NCI-H748 (cell line): ENCODE results near the gene CTBP2.
"Not testable (repeated sequence)": the region's sequence is repeated elsewhere in the genome, so short reads cannot be mapped to it uniquely, and the experiment has no call there.

Experiments
- DNase-seq: peaks from one replicate; lab custom pipeline; 2025; ENCODE audit not compliant: unreplicated experiment; lab: John Stamatoyannopoulos, UW

CTBP2 gene

DNA sequence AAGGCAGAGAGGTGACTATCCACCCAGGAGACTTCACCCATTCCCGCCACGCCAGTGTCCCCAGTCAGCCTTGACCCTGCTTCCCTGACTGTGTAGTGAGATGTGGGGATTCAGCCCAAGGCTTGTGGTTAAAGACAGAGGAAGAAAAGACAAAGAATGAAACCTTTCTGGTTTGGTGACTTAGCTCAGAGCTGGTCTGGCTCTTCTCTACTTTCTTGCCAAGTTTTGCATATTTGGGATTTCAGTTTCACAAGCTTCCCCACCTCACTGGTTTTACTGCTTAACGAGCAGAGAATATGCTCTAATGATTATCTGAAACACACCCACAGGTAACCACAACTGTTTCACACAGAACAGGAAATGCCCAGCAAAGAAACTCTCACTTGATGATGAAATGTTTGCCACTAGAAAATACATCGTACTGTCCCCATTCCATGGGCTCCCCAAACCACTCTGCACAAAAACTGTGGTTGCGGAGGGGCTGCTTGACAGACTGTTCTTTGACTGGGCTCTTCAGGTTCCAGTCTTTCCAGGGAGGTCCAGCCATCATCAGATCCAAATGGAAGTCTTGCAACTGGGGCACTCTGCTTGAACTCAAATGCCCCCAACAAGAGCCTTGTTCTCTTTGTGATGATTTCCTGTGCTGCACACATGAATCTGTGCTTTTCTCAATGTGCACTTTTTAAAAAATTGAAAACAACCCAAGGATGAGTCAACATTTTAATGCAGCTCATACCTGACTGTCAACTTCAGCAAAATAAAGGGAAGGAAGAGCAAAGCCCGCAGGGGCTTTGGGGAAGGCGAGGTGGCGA lies 95.5 kb downstream of the CTBP2 start:
- DNase-seq, result no peak

DNA sequence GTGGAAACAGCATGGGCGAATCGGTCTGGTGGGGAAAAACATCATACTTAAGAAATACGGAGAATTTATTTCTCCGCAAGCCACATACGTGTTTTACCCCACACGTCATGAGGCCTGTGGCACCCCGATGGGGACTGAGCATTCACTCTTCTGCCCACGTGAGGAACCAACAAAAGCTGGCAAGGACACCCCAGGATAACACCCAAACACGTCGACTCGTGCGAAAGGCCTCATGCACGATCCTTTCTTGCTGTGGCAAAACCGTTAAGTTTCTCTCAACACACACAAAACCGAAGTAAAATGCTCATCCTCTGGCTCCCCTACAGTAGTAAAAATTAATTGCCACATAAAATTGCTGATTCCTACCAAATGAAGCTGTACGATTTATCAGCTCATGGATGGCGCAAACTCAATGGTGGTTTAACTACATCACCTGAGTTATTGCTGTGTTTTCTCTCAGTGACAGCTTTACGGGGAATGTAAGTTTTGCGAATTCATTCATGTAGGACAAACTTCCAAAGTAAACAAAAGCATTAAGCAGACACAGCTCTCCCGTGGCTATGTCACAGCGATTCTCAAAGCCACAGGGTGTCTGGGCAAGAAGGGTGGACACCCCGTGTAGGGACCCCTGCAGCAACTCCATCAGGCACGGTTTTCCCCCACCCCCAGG lies 97.0 kb downstream of the CTBP2 start:
- no peak for DNase-seq

DNA sequence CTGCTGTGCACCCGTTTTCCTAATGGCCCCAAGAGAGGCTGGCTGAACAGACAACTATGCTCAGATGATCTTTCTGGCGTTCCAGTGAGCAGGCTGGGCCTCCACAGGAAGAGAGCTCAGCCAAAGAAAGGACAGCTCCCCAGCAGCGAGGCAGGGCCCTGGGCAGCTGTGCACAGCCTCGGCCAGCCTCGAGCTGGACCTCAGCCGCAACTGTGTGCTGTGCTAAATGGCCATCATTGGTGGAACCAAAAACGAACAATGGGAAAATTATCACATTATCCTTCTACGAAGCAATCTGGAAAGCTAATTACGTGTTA lies 97.5 kb downstream of the CTBP2 start:
- no peak for DNase-seq

DNA sequence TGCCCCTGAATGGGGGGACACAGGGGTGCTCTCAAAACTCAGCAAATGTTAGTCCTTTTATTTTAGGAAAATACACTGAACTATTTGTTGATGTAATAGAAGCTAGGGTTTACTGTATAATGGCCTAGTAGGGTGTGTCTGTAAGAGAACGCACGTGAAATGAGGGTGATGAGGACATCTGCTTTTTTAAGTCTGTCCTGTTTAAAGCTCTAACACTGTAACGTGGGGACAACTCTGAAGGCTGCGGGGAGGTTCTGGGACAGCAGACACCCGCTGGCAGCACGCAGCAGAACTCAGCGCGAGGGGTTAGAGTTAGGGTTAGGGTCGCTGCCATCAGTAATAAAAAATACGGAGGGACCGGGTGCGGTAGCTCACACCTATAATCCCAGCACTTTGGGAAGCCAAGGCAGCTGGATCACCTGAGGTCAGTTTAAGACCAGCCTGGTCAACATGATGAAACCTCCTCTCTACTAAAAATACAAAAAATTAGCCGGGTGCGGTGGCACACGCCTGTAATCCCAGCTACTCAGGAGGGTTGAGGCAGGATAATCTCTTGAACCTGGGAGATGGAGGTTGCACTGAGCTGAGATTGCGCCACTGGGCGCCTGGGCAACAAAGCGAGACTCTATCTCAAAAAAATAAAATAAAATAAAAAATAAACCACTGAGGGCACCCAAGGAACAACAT lies 98.0 kb downstream of the CTBP2 start:
- DNase-seq, result no peak

DNA sequence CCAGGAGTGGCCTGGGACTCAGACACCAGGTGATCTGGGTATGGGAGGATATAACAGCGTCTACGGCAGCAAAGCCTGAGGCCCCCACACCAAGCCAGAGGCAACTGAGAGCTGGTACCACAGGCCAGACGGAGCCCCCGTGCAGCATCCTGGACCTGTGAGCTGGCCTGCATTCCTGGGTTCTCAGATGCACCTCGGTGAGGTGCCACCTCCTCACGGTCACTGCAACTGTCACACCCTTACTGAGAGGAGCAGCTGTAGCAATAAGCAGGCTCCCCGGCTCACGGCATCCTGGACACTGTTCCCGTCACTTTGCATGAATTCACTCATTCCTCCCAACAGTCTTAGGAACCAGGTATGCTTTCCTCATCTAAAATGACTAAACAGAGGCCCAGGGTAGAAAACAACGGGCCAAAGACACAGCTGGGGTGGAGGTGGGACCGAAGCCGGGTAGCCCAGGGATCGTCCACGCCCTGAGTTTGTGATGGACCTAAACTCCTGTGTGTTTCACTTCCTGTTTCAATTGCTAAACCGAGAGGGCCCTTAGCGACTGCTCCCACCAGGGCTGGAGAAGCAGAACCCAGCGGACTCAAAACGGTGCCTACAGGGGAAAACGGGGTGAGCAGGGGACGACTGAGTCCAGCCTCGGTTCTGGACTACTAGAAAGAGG lies 98.7 kb downstream of the CTBP2 start:
- DNase-seq, result no peak

DNA sequence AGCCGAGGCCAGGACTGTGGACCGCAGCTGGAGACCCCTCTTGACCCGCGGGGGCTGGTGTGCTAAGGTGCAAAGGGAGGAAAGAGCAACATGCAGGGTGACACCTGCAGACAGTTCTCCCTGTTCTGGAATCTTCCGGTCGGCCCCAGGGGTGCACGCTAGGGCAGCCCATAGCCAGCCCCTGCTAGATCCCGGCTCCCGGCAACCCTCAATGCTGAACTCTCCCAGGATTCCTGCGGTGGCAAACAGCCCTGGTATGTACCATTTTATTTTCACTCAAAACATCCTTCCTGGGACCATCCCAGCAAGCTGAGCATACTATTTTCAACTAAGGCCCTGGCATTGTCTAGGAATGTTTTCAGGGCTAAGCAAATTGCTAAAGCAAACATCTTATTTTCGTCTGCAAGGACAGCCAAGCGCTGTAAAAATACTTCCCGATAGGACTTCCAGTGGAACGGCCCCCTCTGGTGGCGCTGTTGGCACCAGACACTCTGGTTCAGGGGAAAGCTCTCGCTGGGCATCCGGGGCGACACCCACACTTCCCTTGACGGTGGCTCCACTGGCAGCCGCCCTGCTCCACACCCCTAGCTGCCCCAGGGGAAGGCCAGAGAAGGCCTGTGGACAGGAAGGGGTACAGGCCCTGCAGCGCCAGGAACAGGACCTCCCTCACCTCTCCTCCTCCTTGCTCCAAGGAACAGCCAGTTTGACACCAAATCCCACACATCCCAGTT lies 99.4 kb downstream of the CTBP2 start:
- DNase-seq, result peak; percentile 44

DNA sequence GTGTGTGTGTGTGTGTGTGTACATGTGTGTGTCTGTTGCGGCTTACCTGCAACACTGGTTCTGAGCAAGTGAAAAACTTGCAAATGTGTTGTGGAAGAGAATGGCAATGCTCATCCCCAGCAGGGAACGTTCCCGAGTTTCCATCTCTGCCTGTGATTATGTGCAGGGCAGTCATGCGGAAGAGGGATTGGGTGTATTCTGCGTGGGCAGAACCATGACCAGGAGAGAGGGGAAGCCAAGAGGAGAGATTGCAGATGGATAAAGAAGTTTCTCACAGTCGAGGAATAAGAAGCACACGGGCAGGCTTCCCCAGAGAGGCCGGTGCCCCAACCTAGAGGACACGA lies 99.9 kb downstream of the CTBP2 start:
- DNase-seq, result no peak

DNA sequence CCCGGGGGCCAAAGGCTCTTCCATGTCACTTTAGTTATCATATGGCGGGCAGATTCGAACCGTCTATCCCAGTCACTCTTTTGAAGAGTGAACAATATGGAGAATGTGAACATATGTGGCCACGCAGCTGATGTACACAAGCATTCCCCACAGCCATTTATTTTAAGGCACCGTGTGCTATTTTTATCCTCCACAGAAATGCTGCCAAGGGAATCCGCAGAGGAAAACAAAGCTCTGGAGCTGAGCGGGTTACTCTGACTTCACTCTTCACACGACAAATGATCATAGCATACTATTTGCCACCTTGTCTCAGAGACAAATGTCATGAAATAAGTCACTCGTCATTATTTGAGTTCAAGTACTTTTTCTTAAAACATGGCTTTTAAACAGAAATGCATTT lies 100.3 kb downstream of the CTBP2 start:
- DNase-seq, result no peak

DNA sequence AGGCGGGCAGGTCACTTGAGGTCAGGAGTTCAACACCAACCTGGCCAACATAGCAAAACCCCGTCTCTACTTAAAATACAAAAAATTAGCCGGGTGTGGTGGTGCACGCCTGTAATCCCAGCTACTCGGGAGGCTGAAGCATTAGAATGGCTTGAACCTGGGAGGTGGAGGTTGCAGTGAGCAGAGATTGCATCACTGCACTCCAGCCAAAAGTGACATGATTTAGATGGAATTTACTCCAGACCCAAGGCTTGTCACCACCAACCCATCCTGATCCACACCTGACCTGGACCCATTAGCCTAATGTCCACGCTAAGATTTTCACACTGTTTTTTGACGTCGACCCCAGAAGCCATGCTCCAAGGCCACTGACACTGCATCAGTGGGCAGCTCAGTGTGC lies 101.0 kb downstream of the CTBP2 start:
- DNase-seq, result not testable (repeated sequence)

DNA sequence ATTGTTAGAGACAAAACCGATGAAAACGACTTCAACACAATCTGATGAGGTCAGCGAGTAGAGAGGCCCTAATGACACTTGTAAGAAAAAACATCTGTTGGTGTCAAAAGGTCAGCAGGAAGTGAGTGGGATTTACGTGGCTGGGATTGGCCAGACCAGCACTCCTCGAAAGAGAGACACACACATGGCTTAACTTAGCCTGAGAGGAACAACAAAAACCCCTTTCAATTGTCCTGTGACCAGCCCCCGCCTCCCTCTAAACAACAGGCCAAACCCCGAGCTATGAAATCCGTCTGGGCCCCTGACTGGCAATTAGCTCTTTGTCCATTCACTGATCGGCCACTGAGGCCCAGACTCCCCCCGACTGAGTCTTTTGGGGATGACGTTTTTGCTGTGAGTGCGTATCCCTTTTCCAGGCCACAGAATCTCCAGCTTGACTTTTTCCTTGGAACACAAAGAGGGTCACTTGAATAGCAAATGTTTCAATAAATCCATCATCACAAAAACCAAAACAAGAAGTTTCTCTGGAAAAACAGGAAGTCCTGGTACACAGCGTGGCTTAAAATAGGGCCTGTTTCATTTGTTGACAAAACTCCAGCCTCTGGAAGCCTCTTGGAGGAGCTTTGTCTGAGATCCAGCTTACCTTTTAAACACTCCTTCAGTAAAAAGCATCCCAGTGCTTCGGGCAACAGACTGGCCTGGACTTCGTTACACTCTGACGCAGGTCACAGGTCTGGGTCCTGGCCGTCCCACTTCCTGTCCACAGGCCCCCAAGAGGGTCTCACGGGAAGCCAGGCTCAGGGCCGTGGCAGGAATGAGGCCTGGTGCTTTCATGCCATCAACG lies 103.0 kb downstream of the CTBP2 start:
- no peak for DNase-seq

DNA sequence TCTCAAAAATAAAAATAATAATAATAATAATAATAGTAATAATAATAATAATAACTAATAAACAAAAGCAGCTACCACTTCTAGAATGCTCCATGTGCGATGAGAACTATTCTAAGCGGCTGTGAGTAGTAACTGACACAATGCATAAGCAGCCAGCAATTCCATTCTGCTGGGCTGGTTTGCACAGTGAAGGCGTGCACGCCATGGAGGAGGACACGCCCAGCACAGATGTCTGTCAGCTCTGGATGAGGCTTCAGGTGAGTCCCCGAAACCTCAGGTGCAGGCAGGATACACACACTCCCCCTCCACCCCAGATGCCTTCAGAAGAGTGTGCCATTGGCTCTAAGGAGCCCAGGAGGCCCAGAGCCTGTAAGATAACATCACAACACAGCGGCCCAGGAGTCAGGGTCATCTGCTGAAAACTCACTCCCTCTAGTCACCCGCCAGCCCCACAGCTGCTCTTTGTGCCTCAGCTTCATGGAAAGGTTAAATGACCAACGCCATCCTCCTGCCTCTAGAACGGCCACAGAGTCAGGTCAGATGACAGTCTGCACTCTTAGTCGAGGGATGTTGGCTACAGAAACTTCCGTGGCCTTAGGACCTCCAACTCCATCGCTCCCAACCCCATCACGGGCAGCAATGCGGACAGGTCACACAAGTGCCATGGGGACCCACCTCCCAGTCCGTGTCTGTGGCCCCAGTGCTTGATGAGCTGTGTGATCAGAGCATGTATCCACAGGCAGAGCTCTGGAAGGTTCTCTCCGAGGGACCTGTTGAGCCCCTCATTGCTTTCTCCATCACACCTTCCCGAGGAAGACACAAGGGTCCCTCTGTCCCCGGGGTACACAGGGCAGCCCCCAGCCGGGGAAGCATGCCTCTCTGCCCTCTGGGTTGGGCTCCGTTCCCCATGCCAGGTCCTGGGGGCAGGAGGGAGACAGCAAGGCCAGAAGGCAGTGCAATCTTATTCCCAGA lies 103.9 kb downstream of the CTBP2 start:
- no peak for DNase-seq

DNA sequence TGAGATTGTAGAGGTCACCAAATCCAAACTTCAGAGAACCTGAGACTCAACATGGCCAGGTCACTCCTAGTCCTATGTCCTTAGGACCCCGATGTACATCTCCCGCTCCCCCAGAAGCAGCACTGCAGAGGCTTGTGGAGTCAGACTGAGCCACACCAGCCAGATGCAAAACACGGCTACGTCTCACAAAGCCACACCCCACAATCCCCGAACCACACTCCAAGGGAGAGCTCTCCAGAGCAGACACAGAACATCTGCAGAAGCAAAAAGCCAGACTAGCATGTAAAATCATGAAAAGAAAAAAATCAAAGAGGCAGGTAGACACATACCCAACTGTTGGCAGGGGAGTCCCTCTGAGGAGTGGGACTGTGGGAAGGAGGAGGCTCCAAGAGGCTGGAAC lies 104.9 kb downstream of the CTBP2 start:
- no peak for DNase-seq

DNA sequence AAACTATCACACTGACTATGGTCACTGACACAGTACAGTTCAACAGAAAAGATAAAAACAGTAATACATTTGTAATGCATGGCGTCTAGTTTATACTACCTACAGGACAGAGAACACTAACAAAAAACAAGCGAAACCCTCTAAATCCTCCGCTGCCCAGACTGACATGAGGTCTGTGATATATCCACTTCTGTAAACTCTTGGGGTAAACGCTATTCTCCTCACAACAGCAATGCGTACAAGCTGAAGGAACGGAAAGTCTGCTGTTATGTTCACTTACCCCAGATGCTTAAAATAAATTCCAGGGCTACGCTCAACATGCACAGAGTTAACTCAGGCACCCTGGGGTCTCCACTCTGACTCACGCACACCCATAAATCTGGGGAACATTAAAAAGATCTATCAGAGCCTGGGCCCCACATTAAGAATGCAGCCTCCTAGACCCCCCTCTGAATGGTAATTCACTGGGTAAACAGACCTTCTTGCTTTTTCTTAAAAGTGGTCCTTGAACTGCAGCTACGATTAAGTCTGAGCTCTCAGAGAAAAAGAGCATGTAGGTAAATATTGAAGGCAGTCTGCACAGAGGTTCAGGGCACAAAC lies 105.6 kb downstream of the CTBP2 start:
- no peak for DNase-seq

DNA sequence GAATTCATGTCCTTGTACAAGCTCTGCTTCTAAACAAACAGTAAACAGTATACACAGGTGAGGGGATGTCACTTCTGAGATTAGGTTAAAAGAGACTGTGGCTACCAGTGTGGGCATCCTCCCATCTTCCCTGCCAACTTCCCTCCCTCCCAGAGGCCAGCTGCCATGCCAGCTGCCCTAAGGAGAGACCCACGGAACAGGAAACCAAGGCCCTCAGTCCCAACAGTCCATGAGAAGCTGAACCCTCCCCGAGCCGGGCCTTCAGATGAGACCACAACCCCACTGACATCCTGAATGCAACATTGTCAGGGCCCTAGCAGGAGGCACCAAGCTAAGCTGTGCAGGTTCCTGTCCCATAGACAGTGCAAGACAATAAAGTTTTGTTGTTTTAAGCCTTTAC lies 106.1 kb downstream of the CTBP2 start:
- no peak for DNase-seq

DNA sequence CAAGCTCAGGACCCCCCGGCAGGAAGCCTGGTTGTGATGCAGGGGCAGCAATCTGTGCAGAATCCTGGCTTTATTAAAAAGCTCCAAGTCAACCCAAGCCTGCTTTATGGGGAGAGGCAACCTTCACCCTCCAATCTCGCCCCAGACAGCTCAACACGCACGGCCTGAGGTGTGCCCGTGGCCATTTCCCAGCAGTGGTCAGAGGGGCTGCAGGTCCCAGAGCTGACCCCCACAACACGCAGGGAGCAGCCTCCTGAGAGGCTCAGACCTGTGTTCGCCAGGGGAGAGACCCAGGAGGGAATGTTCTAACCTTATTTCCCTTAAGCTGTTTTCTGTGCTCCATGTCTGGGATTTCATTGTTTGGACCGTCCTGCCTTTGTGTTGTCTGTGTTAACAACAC lies 108.2 kb downstream of the CTBP2 start:
- no peak for DNase-seq

DNA sequence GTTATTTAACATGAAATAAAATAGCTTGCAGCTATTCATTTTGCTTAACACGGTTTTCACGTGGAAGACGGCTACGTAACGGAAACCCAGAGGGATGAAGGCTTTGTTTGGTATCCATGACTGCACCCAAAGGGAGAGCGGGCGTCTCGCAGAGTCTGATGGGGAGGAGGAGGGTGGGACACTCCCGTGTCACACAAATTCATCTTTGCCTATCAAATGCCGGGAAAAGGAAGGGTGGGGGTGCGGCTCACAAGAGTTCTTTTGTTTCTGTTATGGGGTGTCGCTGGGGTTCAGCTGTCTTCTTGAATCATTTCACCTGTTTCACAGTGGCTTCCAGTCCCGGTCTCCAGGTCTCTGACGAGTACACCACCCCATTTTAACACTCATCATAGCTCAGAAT lies 110.0 kb downstream of the CTBP2 start:
- DNase-seq, result no peak

DNA sequence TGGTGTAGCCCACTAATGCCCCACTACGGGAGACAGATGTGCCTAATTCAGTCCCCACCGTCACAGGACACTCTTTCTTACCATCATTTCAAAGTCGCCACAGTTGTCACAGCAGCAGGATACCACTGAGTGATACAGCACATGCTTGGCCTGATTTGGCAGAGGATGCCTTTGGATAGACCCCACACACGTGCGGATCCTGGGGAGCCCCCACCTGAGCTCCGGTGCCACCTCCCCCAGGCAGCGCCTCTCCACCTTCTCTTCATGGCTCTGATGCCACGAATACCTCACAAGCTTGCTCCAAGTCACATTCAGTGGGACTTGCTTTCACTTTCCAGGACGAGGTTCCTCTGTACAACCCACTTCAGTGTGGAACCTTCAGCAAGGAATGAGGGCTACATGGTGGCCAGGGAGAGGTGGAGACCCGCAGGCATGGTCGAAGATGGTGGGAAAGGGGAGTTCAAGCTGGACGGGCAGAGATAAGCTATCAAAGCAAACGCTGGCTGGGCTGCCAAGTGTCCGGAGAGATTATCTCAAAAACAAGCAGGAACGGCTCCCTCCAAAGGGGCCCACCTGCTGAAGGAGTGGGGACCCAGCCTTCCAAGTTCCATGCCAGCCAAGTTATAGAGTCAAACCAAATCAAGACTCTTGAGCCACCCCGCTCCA lies 111.0 kb downstream of the CTBP2 start:
- no peak for DNase-seq
